Endothelial cell (in vitro differentiated cells): Measurements from ENCODE around the gene AHDC1. TPM values are rescaled to one million over a fixed set of nuclear protein-coding genes. Genes with fewer than 3 reads are reported as not detected.

Experiments
- DNase-seq: peaks from one replicate; pipeline ENCODE4 v3.0.0; 2021; ENCODE audit warnings: low spot score
- H3K27ac Mint-ChIP-seq: one replicate; pipeline ENCODE4 v1.8.0; 2021; ENCODE audit warnings: mixed read lengths, inconsistent platforms; ENCODE audit not compliant: unreplicated experiment
- H3K27me3 Mint-ChIP-seq: one replicate; pipeline ENCODE4 v1.8.0; 2021; ENCODE audit warnings: mild to moderate bottlenecking, moderate library complexity, mixed read lengths, inconsistent platforms; ENCODE audit not compliant: unreplicated experiment
- H3K36me3 Mint-ChIP-seq: one replicate; pipeline ENCODE4 v1.8.0; 2021; ENCODE audit warnings: mild to moderate bottlenecking, low read depth, mixed read lengths, inconsistent platforms; ENCODE audit not compliant: unreplicated experiment
- H3K4me1 Mint-ChIP-seq: one replicate; pipeline ENCODE4 v1.8.0; 2021; ENCODE audit warnings: mild to moderate bottlenecking, mixed read lengths, inconsistent platforms; ENCODE audit not compliant: unreplicated experiment
- H3K4me3 Mint-ChIP-seq: one replicate; pipeline ENCODE4 v1.8.0; 2021; ENCODE audit warnings: mild to moderate bottlenecking, mixed read lengths, inconsistent platforms; ENCODE audit not compliant: unreplicated experiment
- H3K9me3 Mint-ChIP-seq: one replicate; pipeline ENCODE4 v1.8.0; 2021; ENCODE audit warnings: mixed read lengths, inconsistent platforms; ENCODE audit not compliant: unreplicated experiment
- total RNA-seq: library from RNA; stranded (reverse); fragmentation: NEBNext Ultra II Directional; extraction: Animal tissue kit (Norgen Biotek cat#: 25700); gene quantifications from one replicate; pipeline ENCODE4 v1.2.1, GENCODE V29; 2021; ENCODE audit not compliant: unreplicated experiment
- TF ChIP-seq, protein P1 (sequence below): fragments of 200-600 bp; sonication (generic); IDR thresholded peaks from one replicate; pipeline ENCODE4 v1.5.0; 2021; ENCODE audit warnings: antibody characterized with exemption; ENCODE audit not compliant: unreplicated experiment

The AHDC1 gene
- total RNA-seq, 1 donor from 2014 or later: 48.0 TPM

DNA sequence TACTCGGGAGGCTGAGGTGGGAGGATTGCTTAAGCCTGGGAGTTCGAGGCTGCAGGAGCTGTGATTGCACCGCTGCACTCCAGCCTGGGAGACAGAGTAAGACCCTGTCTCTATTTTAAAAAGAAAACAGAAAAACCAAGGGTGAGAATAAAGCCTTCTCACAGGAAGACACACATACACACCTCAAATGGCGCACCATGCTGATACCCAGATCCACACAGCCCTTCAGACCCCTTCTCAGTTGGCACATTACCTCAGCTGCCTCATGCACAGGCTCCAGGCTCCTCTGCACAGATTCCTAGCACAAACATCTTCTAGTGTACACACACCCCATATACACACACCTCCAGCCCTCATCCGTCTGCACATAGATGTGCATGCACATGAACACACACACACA is 23.1 kb upstream of the AHDC1 start:
- Mint-ChIP-seq H3K27ac (no peak overlapping the region), H3K4me1 (peaks cover 25% of the 10 kb centered on the region)

GRCh38 chr1:27626031-27626935 is 22.3 kb upstream of the AHDC1 start:
- peaks cover 17% of the 10 kb centered on the region for H3K4me1 Mint-ChIP-seq
- peaks cover 3% of the 10 kb centered on the region for H3K27me3 Mint-ChIP-seq
- no peak for DNase-seq
- no peak overlapping the region for H3K4me3 Mint-ChIP-seq
- no peaks in the 10 kb centered on the region for H3K9me3 Mint-ChIP-seq
- peaks cover 3% of the 10 kb centered on the region for H3K36me3 Mint-ChIP-seq
- TF ChIP-seq, protein P1, sequence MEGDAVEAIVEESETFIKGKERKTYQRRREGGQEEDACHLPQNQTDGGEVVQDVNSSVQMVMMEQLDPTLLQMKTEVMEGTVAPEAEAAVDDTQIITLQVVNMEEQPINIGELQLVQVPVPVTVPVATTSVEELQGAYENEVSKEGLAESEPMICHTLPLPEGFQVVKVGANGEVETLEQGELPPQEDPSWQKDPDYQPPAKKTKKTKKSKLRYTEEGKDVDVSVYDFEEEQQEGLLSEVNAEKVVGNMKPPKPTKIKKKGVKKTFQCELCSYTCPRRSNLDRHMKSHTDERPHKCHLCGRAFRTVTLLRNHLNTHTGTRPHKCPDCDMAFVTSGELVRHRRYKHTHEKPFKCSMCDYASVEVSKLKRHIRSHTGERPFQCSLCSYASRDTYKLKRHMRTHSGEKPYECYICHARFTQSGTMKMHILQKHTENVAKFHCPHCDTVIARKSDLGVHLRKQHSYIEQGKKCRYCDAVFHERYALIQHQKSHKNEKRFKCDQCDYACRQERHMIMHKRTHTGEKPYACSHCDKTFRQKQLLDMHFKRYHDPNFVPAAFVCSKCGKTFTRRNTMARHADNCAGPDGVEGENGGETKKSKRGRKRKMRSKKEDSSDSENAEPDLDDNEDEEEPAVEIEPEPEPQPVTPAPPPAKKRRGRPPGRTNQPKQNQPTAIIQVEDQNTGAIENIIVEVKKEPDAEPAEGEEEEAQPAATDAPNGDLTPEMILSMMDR: no peak
- no peak overlapping the region for H3K27ac Mint-ChIP-seq

More for the DNA sequence above, 23.1 kb upstream of the AHDC1 start:
- peaks cover 3% of the 10 kb centered on the region for H3K27me3 Mint-ChIP-seq
- H3K4me3 Mint-ChIP-seq: no peak overlapping the region
- no peaks in the 10 kb centered on the region for H3K9me3 Mint-ChIP-seq
- no peak for DNase-seq
- TF ChIP-seq, protein P1: no peak
- H3K36me3 Mint-ChIP-seq: peaks cover 3% of the 10 kb centered on the region

DNA sequence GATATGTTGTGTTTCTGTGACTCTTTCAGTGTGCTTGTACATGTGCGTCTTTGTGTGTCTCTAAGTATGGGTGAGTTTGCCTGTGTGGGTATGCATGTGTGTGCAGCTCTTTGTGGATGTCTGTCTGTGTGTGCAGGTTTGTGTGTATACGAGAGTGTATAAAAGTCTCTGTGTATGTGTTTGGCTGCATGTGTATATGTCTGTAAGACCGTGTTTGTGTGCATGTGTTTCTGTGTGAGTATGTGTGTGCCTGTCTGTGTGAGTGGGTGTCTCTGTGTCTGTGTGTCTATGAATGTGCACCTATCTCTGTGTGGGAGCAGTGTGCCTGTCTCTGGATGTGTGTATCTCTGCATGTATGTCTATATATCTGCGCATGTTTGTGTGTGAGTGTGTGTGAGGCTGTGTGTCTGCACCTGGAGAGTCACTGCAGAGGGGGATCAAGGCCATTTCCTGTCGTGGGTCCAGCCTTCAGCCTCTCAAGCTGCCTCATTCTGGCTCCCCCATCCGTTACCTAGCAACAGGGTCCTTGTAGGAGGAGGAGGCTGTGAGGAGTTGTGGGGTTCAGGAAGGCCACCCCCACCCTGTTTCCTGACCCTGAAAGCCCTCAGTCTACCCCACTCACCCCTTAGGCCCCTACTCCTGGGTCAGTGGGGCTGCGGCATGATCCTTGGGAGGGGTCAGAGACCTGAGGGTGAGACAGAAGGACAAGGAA is 20.7 kb upstream of the AHDC1 start:
- H3K27me3 Mint-ChIP-seq: peaks cover 3% of the 10 kb centered on the region
- H3K9me3 Mint-ChIP-seq: no peaks in the 10 kb centered on the region
- peaks cover 10% of the 10 kb centered on the region for H3K4me1 Mint-ChIP-seq
- no peak for DNase-seq
- no peak overlapping the region for H3K27ac Mint-ChIP-seq
- H3K36me3 Mint-ChIP-seq: peaks cover 3% of the 10 kb centered on the region
- TF ChIP-seq, protein P1: no peak
- no peak overlapping the region for H3K4me3 Mint-ChIP-seq

- Mint-ChIP-seq H3K36me3 (peaks cover 3% of the 10 kb centered on the region), H3K9me3 (no peaks in the 10 kb centered on the region), H3K27ac (no peak overlapping the region), H3K4me1 (peaks cover 4% of the 10 kb centered on the region), H3K27me3 (peaks cover 5% of the 10 kb centered on the region), H3K4me3 (no peak overlapping the region)
- no peak for DNase-seq
- TF ChIP-seq, protein P1: no peak
Observed at GRCh38 chr1:27623327-27624212, 19.6 kb upstream of the AHDC1 start.
